ENCODE measurements around the gene UGT1A3.
"Not testable (repeated sequence)": the region's sequence is repeated elsewhere in the genome, so short reads cannot be mapped to it uniquely, and the experiment has no call there.

The UGT1A3 gene

DNA sequence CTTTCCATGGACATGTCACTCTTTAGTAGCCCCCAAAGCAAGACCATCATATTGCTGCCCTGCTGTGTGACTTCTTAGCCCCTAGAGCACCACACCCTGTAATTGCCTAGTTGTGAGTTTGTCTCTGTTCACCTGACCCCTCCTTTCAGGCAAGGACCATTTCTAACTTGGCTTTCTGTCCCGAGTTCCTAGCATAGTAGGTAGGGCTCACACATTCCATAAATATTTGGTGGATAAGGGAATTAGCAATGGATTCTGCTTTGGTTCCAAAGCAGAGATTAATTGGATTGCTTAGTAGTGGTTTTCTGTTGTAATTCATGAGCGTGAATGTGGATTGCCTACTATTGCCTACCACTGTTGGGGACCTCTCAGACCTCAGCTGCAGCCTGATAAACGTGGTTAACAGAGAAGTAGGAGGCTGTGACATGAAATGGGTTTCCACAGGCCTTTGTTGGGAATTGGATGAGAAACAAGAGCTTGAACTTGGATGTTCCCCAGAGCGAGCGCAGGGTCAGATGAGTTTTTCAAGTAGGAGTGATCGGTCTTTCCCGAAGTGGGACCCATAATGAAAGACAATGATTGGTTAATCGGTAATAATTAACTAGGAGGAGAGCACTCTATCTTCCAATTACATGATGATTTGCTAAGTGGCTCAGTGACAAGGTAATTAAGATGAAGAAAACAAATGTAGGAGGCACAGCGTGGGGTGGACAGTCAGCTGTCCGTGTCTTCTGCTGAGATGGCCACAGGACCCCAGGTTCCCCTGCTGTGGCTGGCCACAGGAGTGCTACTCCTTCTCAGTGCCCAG, 17.8 kb downstream of the UGT1A3 start:
- TF ChIP-seq, protein P1, sequence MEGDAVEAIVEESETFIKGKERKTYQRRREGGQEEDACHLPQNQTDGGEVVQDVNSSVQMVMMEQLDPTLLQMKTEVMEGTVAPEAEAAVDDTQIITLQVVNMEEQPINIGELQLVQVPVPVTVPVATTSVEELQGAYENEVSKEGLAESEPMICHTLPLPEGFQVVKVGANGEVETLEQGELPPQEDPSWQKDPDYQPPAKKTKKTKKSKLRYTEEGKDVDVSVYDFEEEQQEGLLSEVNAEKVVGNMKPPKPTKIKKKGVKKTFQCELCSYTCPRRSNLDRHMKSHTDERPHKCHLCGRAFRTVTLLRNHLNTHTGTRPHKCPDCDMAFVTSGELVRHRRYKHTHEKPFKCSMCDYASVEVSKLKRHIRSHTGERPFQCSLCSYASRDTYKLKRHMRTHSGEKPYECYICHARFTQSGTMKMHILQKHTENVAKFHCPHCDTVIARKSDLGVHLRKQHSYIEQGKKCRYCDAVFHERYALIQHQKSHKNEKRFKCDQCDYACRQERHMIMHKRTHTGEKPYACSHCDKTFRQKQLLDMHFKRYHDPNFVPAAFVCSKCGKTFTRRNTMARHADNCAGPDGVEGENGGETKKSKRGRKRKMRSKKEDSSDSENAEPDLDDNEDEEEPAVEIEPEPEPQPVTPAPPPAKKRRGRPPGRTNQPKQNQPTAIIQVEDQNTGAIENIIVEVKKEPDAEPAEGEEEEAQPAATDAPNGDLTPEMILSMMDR (IDR thresholded peaks at IDR 0.05; ENCODE audit: insufficient read depth, low read depth, low read length, missing control alignments): no peak
- DNase-seq (ENCODE audit: low read depth): no peak
- H3K4me3 ChIP-seq (ENCODE audit: low read length): no peak overlapping the region

DNA sequence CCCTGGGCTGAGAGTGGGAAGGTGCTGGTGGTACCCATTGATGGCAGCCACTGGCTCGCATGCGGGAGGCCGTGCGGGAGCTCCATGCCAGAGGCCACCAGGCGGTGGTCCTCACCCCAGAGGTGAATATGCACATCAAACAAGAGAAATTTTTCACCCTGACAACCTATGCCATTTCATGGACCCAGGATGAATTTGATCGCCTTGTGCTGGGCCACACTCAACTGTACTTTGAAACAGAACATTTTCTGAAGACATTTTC, 18.4 kb downstream of the UGT1A3 start:
- DNase-seq (ENCODE audit: low read depth): no peak
- TF ChIP-seq, protein P1 (IDR thresholded peaks at IDR 0.05; ENCODE audit: insufficient read depth, low read depth, low read length, missing control alignments): no peak
- no peak overlapping the region for H3K4me3 ChIP-seq (ENCODE audit: low read length)

DNA sequence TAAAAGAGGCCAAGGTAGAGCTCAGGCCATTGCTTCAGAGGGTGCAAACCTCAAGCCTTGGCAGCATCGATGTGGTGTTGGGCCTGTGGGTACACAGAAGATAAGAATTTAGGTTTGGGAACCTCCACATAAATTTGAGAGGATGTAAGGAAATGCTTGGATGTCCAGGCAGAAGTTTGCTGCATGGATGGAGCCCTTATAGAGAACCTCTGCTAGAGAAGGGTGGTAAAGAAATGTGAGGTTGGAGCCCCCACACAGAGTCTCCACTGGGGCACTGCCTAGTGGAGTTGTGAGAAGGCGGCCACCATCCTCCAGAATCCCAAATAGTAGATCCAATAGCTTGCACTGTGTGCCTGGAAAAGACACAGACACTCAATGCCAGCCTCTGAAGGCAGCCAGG, 21.8 kb downstream of the UGT1A3 start:
- not testable (repeated sequence) for H3K4me3 ChIP-seq (ENCODE audit: low read length); DNase-seq (ENCODE audit: low read depth)

DNA sequence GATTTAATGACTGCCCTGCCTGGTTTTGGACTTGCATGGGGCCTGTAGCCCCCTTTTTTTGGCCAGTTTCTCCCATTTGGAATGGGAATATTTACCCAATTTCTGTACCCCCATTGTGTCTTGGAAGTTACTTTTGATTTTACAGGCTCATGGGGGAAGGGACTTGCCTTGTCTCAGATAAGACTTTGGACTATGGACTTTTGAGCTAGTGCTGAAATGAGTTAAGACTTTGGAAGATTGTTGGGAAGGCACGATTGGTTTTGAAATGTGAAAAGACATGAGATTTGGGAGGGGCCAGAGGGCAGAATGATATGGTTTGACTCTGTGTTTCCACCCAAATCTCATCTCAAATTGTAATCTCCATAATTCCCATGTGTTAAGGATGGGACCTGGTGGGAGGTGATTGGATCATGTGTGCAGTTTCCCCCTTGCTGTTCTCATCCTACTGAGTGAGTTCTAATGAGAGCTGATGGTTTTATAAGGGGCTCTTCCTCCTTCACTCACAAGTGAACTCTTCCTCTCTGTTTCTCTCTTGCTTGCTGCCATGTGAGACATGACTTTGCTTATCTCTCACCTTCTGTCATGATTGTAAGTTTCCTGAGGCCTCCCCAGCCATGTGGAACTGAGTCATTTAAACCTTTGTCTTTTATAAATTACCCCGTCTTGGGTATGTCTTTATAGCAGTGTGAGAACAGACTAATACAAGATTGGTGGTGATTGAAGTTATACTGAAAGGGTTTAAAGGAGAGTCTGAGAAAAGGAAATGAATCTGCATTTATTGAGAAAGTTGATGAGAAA, 22.6 kb downstream of the UGT1A3 start:
- not testable (repeated sequence) for H3K4me3 ChIP-seq (ENCODE audit: low read length); DNase-seq (ENCODE audit: low read depth)

GRCh38 chr2:233754872-233755611, 26.2 kb downstream of the UGT1A3 start:
- no peak overlapping the region for H3K4me3 ChIP-seq (ENCODE audit: low read length)
- TF ChIP-seq, protein P1 (IDR thresholded peaks at IDR 0.05; ENCODE audit: insufficient read depth, low read depth, low read length, missing control alignments): no peak
- DNase-seq (ENCODE audit: low read depth): no peak

GRCh38 chr2:233756429-233757081, 27.7 kb downstream of the UGT1A3 start:
- TF ChIP-seq, protein P1 (IDR thresholded peaks at IDR 0.05; ENCODE audit: insufficient read depth, low read depth, low read length, missing control alignments): no peak
- DNase-seq (ENCODE audit: low read depth): no peak

DNA sequence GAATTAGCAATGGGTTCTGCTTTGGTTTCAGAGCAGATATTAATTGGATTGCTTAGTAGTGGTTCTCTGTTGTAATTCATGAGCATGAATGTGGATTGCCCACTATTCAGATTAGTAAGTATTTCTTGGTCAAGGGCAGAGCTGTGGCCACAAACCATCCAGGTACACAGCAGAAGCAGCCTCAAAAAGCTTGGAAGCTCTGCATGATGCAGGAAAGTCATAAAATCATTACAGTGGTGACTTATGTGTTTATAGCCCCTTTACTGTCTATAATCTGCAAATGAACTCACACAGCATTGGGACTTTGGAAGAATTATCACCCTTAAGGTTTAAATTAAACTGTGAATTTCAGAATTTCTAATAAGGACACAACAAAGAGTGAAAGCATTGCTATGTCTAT, 29.3 kb downstream of the UGT1A3 start:
- TF ChIP-seq, protein P1 (IDR thresholded peaks at IDR 0.05; ENCODE audit: insufficient read depth, low read depth, low read length, missing control alignments): no peak
- no peak for DNase-seq (ENCODE audit: low read depth)
- H3K4me3 ChIP-seq (ENCODE audit: low read length): no peak overlapping the region

More at GRCh38 chr2:233756429-233757081, 27.7 kb downstream of the UGT1A3 start:
- no peak overlapping the region for H3K4me3 ChIP-seq (ENCODE audit: low read length)
